HL-60/S4 treated with phorbol 12-myristate 13-acetate at 8.2 ng/mL for 4 days and 3 days (cell line): ENCODE data around the gene TCF4.

Source experiments
- in situ Hi-C: fragments of 300-500 bp; cut with MboI; formaldehyde crosslinking; loops from 2 replicates; pipeline ENCODE4 v1.15.0; 2022; ENCODE audit warnings: low sequenced_read_pairs

TCF4 gene

DNA sequence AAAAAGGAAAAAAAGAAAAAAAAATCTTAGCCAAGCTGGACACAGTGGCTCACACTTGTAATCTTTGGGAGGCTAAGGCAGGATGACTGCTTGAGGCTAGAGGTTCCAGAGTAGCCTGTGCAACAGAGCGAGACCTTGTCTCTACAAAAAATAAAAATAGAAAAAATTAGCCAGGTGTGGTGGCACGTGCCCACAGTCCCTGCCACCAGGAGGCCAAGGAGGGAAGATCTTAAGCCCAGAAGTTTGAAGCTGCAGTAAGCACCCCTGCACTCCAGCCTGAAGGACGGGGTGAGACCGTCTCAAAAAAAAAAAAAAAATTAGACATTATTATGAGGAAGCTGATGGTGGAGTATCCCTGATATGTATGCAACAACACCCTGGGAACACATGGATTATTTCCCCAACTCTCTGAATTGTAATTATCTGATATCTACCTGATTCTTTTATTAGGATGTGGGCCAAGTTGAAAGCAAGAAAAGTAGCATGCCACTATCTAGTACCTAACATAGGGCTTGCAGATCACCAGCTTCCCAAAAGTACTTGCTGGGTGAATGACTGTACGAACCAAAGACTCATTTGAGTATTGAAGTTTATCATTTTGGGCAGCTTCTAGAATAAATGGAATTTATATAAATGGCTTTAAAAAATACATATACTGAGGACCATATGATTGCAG lies 140.9 kb downstream of the TCF4 start:
- in situ Hi-C loops, result no loop called here

DNA sequence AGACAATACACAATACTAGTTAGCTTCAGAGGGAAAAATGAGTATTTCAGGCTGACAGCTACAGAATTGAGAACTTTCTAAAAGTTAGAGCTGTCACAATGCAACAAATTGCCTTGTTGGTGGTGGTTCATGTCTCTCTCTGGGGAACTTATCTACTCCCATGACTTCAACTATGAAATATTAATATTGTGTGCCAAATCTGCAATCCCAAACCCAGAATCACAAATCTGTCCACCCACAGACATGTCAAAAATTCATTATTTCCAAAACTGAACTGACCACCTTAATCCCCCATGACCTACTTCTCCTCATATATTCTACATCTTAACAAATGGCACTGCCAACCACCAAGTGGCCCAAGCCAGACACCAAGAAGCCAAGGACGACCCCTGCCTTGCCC lies 143.5 kb downstream of the TCF4 start:
- in situ Hi-C loops, result no loop called here

DNA sequence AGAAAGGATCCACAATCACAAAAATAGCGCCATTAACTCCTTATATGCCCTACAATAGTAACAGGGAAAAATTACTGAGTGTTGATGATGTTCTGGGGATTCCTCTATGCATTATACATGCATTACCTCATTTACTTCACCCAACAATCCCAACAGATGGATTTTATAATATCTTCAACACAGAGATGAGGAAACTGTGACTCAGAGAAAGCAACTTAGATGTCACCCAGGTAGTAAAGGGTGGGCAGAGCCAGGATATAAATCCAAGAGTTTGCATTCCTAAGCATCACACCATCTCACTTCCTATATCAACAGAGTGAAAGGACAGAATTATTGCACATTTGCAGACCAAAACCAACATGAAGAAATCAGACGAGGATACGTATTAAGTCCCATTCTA lies 144.2 kb downstream of the TCF4 start:
- in situ Hi-C loops, result no loop called here

DNA sequence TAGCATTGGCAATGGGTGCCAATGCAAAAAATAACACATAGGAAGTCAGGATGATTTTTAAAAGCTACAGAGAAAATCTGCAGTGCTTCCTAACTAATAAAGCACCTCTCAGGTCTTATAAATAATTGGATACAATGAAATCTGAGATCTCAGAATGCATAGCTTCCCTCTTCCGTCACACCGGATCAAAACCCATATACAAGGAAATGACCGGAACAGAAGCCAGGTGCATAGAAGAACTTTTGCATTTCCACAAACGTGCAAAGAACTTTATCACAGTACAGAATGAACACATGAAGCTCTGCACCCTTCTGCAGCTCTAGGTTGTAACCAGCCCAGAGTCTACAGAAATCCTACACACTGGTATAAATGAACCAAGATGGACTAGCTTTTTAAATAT lies 145.4 kb downstream of the TCF4 start:
- in situ Hi-C loops, result no loop called here

DNA sequence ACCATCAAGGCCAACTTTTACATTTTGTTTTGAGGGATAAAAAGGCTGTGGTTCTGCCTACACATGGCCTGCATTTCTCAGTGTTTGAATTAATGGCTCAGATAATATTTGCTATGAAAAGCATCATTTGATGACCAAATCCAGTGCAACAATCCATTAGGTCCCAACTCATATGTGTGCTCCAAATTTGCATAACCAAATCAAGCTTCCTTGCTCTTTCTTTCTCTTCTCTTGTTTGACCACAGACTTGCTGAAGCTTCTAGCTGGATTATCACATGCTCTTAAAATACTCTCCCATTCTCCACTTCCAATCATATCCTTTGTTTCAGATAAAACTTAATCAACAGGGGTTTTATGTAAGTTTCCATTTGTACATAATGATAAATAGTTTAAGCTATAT lies 147.0 kb downstream of the TCF4 start:
- in situ Hi-C loops, result no loop called here

DNA sequence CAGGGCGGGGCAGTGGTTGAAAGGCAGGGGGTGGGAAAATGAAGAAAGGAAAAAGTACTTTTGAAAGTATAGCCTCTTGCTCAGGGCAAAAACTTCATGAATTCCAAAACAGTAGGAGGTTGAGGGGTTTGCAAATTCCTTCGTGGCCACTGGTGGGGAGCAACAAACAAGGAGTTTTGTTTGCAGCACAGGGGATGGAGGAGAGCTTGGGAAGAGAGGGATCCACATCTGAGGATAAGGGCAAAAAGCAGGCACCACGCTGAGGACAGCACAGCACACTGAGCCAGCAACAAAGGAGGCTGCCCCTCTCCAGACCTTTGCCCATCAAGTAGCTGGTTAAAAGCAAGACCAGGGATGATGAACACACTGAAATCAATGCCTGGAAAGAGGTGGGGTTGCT lies 148.9 kb downstream of the TCF4 start:
- in situ Hi-C loops, result no loop called here

DNA sequence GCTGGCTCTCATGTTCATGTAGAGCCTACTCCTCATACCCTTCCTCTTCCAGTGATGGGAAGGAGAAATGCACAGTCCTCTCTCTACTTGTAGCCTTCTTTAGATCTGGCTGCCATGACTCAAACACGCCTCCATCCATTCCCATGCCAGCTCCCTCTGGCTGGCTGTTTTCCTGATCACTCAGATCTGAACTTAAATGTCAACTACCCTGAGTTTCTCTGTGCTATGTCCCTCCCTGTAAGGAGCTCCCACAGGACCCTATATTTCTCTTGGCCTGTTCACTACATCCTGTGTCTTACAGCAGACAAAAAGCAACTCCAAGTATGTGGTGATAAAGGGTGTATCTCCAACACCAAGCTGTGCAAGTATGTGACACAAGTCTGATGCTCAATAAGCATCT lies 152.4 kb downstream of the TCF4 start:
- in situ Hi-C loops, result no loop called here

DNA sequence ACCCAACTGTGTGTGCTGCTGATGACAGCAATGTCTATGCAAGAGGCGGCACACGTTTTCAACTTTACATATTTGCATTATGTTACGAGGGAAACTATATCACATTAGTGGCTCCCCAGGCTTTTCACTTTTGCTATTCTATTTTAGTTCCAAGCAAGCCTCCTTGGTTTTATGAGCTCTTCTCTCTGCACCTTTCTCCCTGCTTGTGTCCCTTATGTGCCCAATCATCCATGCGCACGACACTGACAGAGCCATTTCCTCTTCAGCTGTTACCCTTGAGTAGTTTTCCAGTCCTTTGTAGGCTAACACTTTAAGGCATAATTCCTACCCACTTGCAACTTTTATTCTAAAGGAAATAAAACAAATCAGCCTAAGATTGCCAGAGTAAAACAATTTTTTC lies 154.3 kb downstream of the TCF4 start:
- in situ Hi-C loops, result no loop called here

DNA sequence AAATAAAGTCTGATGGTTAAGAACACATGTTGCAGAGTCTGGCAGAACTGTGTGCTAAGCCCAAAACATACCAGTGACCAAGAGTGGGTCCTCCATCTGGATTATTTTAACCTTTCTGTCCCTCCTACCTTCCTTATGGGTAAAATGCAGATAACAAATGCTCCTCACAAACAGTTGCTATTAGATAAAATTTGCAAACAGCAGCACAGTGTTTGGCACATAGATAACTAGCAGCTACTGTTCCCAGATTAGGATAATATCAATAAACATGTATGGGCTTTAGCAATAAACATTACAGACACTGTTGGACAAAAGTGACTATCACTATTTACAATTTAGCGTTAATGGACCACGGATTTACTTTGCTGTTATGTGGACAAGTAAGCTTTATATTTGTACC lies 154.9 kb downstream of the TCF4 start:
- in situ Hi-C loops, result no loop called here

DNA sequence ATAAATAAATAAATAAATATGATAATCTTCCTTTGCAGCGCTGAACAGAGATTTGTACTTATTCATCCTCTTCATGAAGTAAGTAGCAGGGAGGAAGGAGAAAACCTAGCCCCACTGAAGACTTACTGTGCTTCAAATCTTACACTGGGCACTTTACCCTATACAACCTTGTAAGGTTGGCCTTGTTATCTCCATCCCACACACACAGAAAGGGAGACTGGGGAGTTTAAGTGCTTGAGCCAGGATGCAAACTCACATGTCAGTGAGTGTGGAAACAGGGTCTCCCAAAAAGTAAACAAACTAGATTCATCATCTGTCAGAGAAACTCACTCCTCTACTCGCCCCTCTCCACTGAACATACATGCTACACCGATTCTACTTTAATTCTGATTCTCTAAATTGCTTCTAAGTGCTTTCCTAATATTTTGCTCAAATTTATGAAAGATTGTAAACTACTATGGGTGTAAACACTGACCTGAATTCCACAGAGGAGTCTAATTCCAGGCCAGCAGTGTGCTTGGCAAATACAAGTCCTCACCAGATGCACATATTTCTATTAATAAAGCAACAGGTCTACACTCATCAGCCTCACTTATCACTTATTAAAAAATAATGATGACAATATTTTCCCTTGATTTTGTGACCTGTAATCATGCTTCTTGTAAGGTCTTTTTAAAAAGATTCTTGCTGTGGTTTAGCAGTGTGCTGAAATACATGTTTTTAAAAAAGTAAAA lies 155.5 kb downstream of the TCF4 start:
- in situ Hi-C loops, result no loop called here

DNA sequence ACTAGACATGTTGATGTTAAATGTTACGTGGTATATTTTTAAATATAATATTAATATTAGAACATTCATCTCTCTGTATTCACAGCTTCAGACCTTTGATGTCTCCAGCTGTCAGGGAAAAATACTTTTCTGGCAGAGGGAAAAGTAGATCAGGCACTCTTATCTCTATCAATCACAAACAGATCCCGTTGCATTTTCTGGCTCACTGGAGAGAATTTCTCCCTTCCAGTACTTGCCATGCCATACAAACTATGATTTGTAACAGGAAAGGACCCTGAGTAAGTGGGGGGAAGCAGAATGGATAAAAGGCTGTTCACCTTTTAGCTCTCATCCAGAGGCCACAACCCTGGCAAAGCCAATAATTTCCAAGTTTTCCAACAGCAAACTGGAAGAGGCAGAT lies 158.0 kb downstream of the TCF4 start:
- in situ Hi-C loops, result no loop called here

DNA sequence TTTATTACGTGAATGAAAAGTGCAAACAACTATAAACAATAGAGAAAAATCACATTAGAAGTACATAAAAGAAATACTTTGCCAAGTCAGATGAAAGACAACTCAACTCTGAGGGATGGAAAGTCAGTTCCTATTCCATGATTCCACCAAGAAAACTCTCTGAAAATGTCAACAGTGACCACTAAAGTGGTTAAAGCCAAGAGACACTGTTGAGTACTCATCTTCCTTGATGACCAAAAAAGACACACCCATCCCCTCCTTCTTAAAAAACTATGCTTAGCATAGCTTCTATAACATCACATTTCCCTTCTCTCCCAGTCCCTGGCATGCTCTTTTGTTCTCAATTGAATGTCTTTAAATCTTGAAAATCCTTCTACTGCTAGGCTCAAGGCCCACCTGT lies 160.0 kb downstream of the TCF4 start:
- in situ Hi-C loops, result no loop called here

DNA sequence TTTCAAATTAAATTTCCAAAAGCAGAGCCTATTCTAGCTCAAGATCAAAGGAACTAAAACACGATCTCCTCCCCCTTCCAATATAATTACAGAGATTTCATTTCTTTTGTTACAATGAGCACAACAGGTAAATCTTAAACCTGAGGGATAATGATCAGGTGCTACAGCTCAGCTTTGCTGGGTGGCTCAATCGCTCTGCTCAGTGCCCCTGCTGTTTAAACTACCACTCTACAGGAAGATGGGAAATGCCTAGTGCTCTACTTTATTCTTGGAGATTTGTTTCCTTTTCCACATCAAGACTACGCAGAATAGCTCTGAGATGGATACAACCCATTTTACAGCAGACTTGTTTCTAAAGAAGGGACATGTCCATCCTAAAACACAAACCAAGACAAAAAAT lies 162.3 kb downstream of the TCF4 start:
- in situ Hi-C loops, result no loop called here

DNA sequence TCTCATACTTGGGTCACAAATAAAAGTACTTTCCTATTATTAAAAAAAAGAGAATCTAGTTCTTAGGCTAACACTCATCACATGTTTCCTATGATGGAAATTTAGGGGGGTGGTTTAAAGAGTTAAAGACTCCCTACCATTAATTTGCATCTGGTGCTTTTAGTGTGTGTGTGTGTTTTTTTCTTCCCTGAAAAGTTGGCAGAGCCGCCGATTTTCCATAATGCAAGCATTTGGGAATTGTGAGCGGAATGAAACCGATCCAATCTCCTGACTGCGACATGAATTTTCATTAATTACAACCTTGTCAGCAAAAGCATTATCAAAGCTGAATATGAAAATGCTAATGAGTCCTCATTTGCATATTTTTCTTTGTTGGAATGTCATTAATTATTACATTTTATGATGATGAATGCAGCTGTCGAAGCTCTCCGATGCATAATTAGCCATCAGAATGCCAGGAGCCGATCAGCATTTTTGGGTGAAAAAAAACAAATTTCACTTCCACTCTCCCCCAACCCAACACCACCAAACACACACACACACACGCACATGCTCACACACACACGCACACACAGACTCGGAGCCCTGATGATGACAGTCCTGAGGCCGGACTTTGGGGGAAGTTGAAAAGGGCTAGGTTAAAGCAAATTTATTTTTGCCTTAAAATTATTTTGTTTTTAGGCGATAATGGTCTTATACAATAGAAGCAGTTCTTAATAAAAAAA lies 165.4 kb downstream of the TCF4 start:
- in situ Hi-C loops, result no loop called here

DNA sequence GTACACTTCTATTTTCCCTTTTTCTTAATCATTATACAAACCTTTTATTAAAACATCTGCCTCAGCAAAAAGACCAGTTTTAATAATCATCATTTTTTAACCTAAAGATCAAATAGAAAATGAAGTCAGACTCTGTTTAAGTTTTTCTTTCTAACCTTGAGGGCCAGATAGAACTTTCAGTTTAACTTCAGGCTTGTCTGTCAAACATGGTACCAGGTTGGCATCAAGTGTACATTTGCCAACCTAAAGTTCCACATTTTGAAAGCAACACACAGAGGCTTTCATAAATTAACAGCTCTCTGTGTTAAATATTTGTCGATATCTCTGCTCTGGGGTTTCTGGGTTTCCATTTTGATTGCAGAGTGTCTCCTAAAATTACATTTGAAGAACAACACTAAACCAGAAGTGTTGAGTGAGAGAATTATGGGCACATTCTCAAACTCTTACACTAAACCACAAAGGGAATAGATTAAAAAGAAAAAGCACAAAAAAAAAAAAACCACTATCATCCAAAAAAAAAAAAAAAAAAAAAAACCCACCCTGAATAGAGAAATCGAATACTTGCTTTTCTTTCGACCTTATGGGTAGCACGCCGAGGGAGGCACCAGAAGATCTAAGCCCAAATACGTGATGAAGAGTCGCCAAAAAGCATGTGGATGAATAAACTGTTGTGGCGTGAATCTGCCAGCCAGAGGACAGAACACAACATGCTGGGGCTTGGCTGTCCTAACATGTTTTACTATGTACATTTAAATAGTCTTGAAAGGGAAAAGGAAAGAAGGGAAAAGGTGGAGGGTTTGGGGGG lies 166.2 kb downstream of the TCF4 start:
- in situ Hi-C loops, result no loop called here

DNA sequence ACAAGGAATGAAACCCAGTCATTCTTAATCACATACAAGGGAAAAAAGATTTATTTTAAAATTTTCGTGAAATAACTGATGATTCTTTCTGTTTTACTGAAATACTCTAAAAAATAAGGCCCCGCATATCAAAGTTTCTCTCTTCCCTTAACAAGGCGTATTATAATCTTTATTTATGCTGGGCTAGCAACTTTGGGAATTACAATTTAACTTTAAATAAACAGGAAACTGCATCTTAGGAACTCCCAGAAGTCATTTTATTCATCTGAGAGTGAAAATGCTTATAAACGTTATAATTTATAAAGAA lies 166.7 kb downstream of the TCF4 start:
- in situ Hi-C loops, result no loop called here

DNA sequence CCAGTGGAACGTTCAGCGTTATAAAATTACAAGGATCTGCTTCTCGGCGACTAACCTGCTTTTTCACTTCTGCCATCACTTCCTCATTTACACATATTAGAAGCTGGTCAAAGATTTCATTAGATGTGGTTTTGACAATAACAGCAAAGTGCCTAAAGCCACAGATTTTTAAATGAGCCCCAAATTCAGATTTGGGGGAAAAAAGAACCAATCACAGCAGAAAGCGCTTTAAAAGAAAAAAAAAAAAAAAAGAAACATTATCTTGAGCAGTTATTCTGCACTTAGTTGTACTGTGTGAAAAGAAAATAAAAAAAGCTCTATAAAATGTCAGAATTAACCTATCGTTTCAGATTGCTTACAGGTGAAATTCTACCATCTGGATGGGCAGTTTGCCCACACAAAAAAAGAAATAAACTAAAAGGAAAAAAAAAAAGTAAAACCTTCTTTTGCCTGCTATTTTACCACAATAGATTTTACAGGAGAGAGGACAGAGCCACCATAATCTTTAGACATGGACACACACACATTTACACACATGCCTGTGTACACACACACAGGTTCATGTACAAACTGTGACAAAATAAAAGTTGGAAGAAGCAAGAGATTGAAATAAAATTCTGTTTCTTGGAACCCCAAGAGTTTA lies 167.2 kb downstream of the TCF4 start:
- in situ Hi-C loops, result no loop called here

DNA sequence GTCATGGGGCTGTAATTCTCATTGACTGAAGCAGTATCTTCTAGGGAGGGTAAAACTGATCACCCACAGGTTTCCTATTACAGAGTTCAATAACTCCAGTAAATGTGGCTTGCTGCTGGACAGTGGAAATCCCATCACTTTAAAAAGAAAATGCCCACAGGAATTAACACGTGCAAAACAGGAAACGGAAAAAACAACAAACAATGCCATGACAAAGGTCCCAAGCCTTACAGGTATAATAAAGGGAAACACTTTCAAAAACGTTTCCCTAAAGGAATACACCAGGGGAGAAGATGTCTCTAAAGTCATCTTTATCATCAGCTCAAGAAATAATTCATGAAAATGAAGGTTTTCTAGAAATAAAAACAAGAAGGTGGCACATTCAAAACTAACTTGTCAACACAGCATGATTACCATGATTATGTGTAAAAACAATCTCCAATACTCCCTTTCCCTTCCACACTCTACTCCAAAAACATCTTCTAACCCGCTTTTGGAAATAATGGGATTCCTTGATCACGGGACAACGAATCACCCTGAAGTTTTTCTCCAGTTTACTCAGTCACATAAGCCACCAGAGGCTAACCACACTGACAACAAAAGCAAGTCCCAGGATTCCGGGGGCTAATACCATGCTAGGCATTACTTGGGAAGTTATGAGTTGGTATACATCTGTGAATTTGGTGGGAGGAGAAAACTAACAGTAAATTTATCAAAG lies 167.9 kb downstream of the TCF4 start:
- in situ Hi-C loops, result no loop called here

DNA sequence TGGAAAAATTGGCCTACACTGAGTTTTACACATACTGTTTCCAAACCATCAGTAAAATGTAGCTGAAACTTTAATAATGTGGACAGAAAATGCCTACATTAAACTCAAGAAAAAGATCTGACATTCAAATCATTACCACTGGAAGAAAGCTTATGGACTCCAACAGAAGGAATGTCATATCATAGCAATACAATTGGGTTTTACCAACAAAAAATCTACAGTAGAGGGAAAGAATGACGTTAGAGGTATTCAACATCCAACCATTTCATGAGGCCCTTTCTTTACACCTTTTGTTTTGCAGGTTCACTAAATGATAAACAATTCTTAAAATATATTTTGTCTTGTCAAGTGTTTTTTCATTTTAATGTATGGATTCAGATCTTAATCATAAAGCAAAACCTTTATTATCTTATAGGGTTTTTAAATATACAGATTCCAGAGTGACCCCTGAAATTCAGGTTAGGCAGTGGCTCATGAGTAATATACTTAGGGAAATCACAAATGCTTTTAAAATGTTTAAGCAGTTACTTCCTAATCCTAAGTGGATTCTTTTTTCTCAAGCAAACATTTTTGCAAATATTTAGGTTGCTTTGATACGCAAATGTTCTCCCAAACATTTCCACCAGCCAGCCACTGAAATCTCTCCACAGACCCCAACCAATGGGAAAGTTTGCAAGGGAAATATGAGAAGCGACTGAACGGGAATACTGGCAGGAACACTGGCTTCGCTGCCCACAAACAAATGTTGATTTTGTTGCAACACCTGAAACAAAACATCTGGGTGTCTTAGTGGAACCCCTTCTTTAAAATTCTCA lies 168.7 kb downstream of the TCF4 start:
- in situ Hi-C loops, result no loop called here

DNA sequence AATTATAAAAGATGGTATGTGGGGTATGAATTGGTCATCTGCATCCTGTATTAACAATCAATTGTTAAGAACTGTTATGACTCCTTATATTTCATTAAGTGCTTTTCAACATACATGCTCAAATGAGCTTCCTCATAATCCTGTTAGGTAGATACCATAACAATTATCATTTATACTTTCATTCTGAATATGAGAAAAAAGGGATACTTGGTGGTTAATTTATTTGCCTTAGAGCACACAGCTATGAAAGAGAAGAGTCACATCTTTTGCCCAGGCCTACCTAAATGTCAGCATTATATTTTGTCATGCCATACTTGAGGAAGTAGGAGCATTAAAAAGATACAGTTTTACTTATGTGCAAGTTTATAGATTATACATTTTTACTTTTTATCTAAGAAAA lies 169.6 kb downstream of the TCF4 start:
- in situ Hi-C loops, result no loop called here
